ENCODE results near the gene CLEC16A. TPM values are rescaled to one million over a fixed set of nuclear protein-coding genes. Genes with fewer than 3 reads are reported as not detected.

CLEC16A gene
- total RNA-seq, 2 donors from 2014 or later, result 29.9 to 32.3 TPM

DNA sequence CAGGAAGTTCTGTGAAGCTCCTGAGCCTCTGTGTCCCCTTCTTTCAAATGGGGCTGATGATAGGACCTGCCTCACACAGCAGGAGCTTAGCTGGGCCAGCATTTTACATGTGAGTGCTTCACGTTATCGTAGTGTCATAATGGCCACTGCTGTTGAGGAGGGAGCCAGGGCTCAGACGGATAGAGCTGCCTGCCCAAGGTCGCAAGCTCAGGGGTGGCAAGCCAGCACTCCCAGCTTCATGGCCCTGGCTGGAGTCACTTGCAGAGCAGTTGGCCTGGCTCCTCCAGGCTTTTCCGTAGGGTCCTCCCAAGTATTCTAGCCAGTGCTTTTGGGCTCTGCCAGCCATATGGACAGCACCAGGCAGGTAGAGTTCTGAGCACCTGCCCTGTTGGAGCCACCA, 196.5 kb downstream of the CLEC16A start:
- no peak for ATAC-seq (replicated peaks in 1 of 2)
- Mint-ChIP-seq H3K4me3 (no peak overlapping the region), H3K4me1 (ENCODE audit: low read depth) (peaks cover 66% of the 10 kb centered on the region), H3K27ac (no peak overlapping the region), H3K27me3 (ENCODE audit: low read depth) (no peaks in the 10 kb centered on the region), H3K9me3 (no peaks in the 10 kb centered on the region), H3K36me3 (ENCODE audit: insufficient read depth in 2 of 2) (peaks cover 3% of the 10 kb centered on the region in 2 donors)
- no peak for DNase-seq

DNA sequence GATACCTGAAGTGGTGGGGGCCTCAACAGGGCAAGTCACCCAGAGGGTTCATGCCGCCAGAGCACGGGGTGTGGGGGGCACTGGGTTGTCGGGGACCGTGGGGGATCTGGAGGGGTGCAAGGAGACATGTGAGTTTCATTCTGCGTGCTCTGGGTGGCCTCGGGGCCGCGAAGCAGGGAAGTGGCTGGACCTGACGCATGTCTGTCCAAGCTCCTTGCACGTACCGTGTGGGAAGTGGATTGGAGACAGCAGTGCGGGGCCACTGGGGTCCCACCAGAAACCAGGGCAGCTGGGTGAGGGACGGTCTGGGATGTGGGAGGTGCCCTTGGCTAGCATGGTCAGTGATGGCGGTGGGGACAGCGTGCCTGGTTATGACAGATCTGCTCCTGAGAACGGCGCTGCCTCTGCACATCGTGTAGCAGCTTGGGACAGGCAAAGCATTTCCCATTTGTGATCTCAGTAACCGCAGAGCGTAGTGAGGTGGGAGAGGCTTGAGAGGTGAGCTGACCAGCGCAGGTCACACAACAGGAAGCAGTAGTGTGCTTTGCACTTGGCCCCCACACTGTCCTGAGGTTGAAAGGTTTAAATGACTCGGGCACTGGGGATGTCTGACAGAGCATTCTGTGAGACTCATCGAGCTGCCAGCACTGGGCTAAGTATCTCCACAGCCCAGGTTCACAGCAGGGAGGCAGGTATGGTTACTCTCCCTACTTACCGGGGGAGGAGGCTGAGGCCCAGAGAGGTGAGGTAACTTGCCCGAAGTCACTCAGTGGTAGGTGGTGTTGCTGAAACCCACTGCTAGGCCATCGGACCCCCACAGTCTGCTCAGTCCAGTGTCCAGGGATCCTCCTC, 197.3 kb downstream of the CLEC16A start:
- Mint-ChIP-seq H3K9me3 (no peaks in the 10 kb centered on the region), H3K27ac (no peak overlapping the region), H3K36me3 (ENCODE audit: insufficient read depth in 2 of 2) (no peaks in the 10 kb centered on the region), H3K4me1 (ENCODE audit: low read depth) (peaks cover 58% of the 10 kb centered on the region), H3K4me3 (no peak overlapping the region), H3K27me3 (ENCODE audit: low read depth) (no peaks in the 10 kb centered on the region)
- ATAC-seq (replicated peaks in 1 of 2), result no peak
- DNase-seq, result no peak

GRCh38 chr16:11142261-11142630, 197.9 kb downstream of the CLEC16A start:
- no peak overlapping the region for H3K4me3 Mint-ChIP-seq
- DNase-seq, result no peak
- no peaks in the 10 kb centered on the region for H3K36me3 Mint-ChIP-seq (ENCODE audit: insufficient read depth in 2 of 2)
- no peaks in the 10 kb centered on the region for H3K9me3 Mint-ChIP-seq
- ATAC-seq (replicated peaks in 1 of 2), result no peak
- H3K4me1 Mint-ChIP-seq (ENCODE audit: low read depth), result peaks cover 52% of the 10 kb centered on the region
- H3K27me3 Mint-ChIP-seq (ENCODE audit: low read depth), result no peaks in the 10 kb centered on the region
- H3K27ac Mint-ChIP-seq, result no peak overlapping the region

DNA sequence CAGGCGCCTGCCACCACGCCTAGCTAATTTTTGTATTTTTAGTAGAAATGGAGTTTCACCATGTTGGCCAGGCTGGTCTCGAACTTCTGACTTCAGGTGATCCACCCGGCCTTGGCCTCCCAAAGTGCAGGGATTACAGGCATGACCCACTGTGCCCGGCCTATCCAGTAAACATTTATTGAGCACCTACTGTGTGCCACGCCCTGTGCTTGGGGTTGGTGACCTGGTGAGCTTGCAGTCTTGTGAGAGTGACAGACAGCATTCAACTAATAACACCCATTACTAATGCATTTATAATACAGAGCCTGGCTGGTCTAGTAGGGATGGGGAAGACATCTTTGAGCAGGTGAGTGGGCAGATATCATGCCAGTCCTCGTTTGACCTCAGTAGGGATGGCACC, 198.6 kb downstream of the CLEC16A start:
- Mint-ChIP-seq H3K4me3 (no peak overlapping the region), H3K36me3 (ENCODE audit: insufficient read depth in 2 of 2) (no peaks in the 10 kb centered on the region), H3K4me1 (ENCODE audit: low read depth) (peaks cover 46% of the 10 kb centered on the region), H3K27me3 (ENCODE audit: low read depth) (no peaks in the 10 kb centered on the region), H3K27ac (peak overlapping the region; percentile 31), H3K9me3 (no peaks in the 10 kb centered on the region)
- DNase-seq (no peak), ATAC-seq (replicated peaks in 1 of 2) (no peak)

GRCh38 chr16:11143372-11144035, 199.1 kb downstream of the CLEC16A start:
- no peaks in the 10 kb centered on the region for H3K36me3 Mint-ChIP-seq (ENCODE audit: insufficient read depth in 2 of 2)

GRCh38 chr16:11144122-11144521, 199.8 kb downstream of the CLEC16A start:
- H3K4me1 Mint-ChIP-seq (ENCODE audit: low read depth), result peaks cover 42% of the 10 kb centered on the region
- no peak overlapping the region for H3K27ac Mint-ChIP-seq
- H3K27me3 Mint-ChIP-seq (ENCODE audit: low read depth), result no peaks in the 10 kb centered on the region
- ATAC-seq (replicated peaks in 1 of 2), result no peak
- H3K36me3 Mint-ChIP-seq (ENCODE audit: insufficient read depth in 2 of 2), result peaks cover 2 to 3% of the 10 kb centered on the region in 2 donors
- DNase-seq, result no peak
- H3K9me3 Mint-ChIP-seq, result no peaks in the 10 kb centered on the region
- no peak overlapping the region for H3K4me3 Mint-ChIP-seq

More at GRCh38 chr16:11143372-11144035, 199.1 kb downstream of the CLEC16A start:
- no peak overlapping the region for H3K4me3 Mint-ChIP-seq
- H3K9me3 Mint-ChIP-seq, result no peaks in the 10 kb centered on the region
- no peaks in the 10 kb centered on the region for H3K27me3 Mint-ChIP-seq (ENCODE audit: low read depth)
- DNase-seq (no peak), ATAC-seq (replicated peaks in 1 of 2) (no peak)
- H3K4me1 Mint-ChIP-seq (ENCODE audit: low read depth), result peaks cover 42% of the 10 kb centered on the region
- no peak overlapping the region for H3K27ac Mint-ChIP-seq

DNA sequence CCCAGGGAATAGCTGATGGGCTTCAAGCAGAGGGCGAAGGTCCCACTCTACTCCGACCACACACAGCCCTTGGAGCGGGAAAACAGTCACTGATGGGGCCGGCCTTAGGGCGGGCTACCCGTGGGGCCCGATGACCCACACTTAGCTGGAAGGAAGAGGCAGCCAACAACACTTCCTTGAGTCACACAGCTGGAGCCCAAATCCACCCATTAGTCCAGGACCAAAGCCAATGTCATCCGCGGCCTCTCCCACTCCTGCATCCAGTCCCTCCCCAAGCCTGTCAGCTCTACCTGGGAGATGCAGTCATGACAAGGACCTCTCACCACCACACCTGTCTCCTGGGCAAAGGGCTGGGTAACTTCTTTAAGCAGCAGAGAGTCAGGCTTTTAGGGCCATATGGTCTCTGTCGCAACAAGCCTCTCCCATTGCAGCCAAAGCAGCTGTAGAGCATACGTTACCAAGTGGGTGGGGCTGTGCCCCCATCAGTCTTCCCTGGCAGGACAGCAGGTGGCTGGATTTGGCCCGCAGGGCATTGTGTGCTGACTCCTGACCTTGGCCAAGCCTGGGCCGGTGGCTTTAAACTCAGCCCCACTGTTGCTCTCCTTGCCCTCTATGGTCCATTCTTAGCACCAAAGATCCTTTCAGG, 200.9 kb downstream of the CLEC16A start:
- Mint-ChIP-seq H3K36me3 (ENCODE audit: insufficient read depth in 2 of 2) (peaks cover 3 to 6% of the 10 kb centered on the region in 2 donors), H3K9me3 (no peaks in the 10 kb centered on the region), H3K27me3 (ENCODE audit: low read depth) (no peaks in the 10 kb centered on the region), H3K4me1 (ENCODE audit: low read depth) (peaks cover 30% of the 10 kb centered on the region), H3K27ac (no peak overlapping the region), H3K4me3 (no peak overlapping the region)
- no peak for DNase-seq
- ATAC-seq (replicated peaks in 1 of 2), result no peak

DNA sequence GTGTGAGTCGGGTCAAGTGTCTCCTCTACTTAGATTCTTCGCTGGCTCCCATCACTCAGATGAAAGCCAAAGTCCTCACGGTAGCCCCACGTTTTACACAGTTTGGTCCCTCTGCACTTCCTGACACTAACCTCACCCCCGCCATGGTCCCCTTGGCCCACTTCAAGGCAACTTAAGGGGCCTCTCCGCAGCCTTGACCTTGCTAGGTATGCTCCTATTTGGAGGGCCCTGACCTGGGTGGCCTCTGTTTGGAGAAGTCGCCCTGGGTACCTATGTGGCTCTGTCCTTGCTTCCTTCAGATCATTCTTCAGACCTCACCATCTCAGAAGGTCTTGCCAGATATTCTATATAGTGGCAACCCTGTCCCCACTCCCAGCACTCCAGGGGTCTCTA, 201.5 kb downstream of the CLEC16A start:
- H3K36me3 Mint-ChIP-seq (ENCODE audit: insufficient read depth in 2 of 2), result peaks cover 4 to 6% of the 10 kb centered on the region in 2 donors
- H3K9me3 Mint-ChIP-seq, result no peaks in the 10 kb centered on the region
- no peaks in the 10 kb centered on the region for H3K27me3 Mint-ChIP-seq (ENCODE audit: low read depth)
- DNase-seq (no peak), ATAC-seq (replicated peaks in 1 of 2) (no peak)
- no peak overlapping the region for H3K27ac Mint-ChIP-seq
- no peak overlapping the region for H3K4me3 Mint-ChIP-seq
- H3K4me1 Mint-ChIP-seq (ENCODE audit: low read depth), result peaks cover 26% of the 10 kb centered on the region

DNA sequence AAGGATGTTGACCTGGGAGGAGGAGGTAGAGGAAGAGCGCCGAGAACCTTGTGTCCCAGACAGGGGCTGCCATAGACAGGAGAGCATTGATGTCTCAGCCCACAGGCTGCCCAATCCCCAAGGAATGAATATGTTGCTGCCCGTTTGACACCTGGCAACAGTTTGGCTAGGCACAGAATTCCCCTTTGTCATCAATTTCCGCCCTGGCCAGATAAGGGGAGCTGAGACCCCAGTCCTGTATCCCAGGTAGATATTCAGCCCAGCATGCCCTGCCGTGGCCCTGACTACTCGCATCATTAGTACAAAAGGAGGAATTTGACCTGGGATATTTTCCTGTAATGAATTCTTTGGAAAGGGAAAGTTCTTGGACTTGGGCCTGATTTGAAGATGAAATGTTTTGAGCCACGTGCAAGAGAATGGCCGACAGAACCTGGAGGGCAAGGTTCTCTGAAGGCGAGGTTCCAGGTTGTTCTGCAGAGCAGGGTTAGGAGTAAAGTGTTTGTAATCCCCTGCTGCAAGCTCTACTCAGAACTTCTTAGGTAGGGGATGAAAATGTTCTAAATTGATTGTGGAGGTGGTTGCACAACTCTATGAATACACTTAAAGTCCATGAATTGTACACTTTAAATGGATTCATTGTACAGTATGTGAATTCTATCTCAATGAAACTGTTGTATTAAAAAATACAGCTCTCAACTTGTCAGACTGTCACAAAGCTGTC, 202.8 kb downstream of the CLEC16A start:
- Mint-ChIP-seq H3K4me1 (ENCODE audit: low read depth) (peaks cover 28% of the 10 kb centered on the region), H3K4me3 (no peak overlapping the region), H3K27me3 (ENCODE audit: low read depth) (no peaks in the 10 kb centered on the region), H3K9me3 (no peaks in the 10 kb centered on the region), H3K27ac (no peak overlapping the region), H3K36me3 (ENCODE audit: insufficient read depth in 2 of 2) (peaks cover 5 to 6% of the 10 kb centered on the region in 2 donors)
- DNase-seq (no peak), ATAC-seq (replicated peaks in 1 of 2) (no peak)

DNA sequence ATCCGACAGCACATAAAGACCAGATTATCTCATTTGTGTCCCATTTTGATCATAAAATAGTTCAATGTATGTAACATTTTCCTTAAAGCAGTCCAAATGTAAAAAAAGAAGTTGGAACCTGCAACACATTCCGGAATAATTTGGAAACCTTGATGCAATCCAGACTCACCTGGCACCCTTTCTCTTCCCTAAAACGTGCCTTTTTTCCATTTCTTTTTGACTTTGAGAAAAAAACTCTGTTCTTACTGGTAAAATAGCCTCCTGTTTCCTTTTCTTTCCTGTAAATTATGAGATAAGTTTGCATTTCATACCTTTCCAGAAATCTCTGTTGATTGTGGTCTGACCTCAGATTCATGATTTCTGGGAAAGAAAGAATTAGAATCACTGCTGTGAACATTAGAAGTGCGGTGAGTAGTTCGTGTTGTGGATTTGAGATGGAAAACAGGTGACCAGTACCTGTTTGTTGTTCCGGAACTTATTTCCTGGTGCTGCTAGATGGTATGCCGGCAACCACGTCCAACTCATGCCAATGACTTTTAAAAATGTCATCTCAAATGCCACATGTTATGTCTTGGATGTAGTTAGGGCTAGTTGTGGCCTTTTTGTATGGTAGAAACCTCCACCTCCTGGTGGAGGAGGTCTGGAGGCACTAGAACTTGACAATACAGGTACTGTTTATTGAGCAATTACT, 203.5 kb downstream of the CLEC16A start:
- Mint-ChIP-seq H3K36me3 (ENCODE audit: insufficient read depth in 2 of 2) (peaks cover 5 to 6% of the 10 kb centered on the region in 2 donors), H3K27ac (no peak overlapping the region), H3K27me3 (ENCODE audit: low read depth) (no peaks in the 10 kb centered on the region), H3K4me3 (no peak overlapping the region), H3K4me1 (ENCODE audit: low read depth) (peaks cover 25% of the 10 kb centered on the region), H3K9me3 (no peaks in the 10 kb centered on the region)
- DNase-seq, result no peak
- ATAC-seq (replicated peaks in 1 of 2), result no peak

DNA sequence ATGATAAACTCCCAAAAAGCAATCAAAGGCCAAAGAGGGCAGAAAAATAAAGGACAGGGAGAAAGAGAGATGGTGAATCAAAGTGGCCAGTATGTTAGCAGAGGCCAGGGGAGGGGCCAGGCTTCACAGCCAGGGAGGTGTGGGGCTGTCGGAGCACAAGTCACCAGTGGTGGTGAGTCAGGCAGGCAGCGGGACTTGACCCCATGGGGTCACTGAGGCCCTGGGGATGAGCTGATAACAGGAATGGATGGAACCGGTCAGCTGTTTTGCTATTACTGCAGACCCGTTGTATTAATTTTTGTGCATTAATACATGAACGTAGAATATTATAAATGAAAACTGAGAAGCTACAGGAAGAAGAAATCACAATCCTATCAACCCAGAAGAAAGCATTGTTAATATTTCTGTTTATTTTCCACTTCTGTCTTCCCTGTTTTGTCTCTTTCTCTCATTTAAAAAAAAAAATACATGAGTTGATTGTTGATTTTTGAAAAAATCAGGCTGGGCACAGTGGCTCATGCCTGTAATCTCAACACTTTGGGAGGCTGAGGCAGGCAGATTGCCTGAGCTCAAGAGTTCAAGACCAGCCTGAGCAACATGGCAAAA, 204.8 kb downstream of the CLEC16A start:
- Mint-ChIP-seq H3K27ac (no peak overlapping the region), H3K36me3 (ENCODE audit: insufficient read depth in 2 of 2) (peaks cover 5 to 6% of the 10 kb centered on the region in 2 donors), H3K27me3 (ENCODE audit: low read depth) (no peaks in the 10 kb centered on the region), H3K4me3 (no peak overlapping the region), H3K4me1 (ENCODE audit: low read depth) (peaks cover 33% of the 10 kb centered on the region), H3K9me3 (no peaks in the 10 kb centered on the region)
- DNase-seq (no peak), ATAC-seq (replicated peaks in 1 of 2) (no peak)

GRCh38 chr16:11150190-11150589, 205.8 kb downstream of the CLEC16A start:
- Mint-ChIP-seq H3K4me1 (ENCODE audit: low read depth) (peaks cover 44% of the 10 kb centered on the region), H3K4me3 (no peak overlapping the region), H3K27me3 (ENCODE audit: low read depth) (no peaks in the 10 kb centered on the region), H3K9me3 (no peaks in the 10 kb centered on the region), H3K27ac (no peak overlapping the region), H3K36me3 (ENCODE audit: insufficient read depth in 2 of 2) (peaks cover 5 to 6% of the 10 kb centered on the region in 2 donors)
- DNase-seq (no peak), ATAC-seq (replicated peaks in 1 of 2) (no peak)

All from activated T-cell treated with anti-CD3 and anti-CD28 coated beads, Interleukin-2, amount 50 U/mL, for 72 hours (primary cell).